SU-DHL-6 (cell line): Measurements from ENCODE around the gene LAMP1.

ENCODE experiments used
- H2AFZ ChIP-seq: fragments of 200-600 bp; sonication (generic); 2 replicates; pipeline ENCODE4 v1.6.1; 2014; ENCODE audit warnings: low read depth, mild to moderate bottlenecking, moderate library complexity, mixed read lengths, antibody characterized with exemption, low read length; ENCODE audit not compliant: severe bottlenecking
- H3F3A ChIP-seq: fragments of 200-600 bp; shearing (Covaris generic); 2 replicates; pipeline ENCODE4 v1.6.0; 2016; ENCODE audit warnings: antibody characterized with exemption, mild to moderate bottlenecking; ENCODE audit not compliant: insufficient read depth
- H3K27ac ChIP-seq: fragments of 200-600 bp; sonication (generic); 2 replicates; pipeline ENCODE4 v1.5.1; 2016; ENCODE audit warnings: low read depth, mild to moderate bottlenecking, low read length, moderate library complexity, mixed read lengths
- H3K27me3 ChIP-seq: fragments of 200-600 bp; sonication (generic), shearing (Covaris generic); 2 replicates; pipeline ENCODE4 v1.6.0; 2014; ENCODE audit warnings: mild to moderate bottlenecking, low read length
- H3K36me3 ChIP-seq: fragments of 200-600 bp; sonication (generic); 2 replicates; pipeline ENCODE4 v1.6.1; 2014; ENCODE audit warnings: mild to moderate bottlenecking, low read length, mixed read lengths
- H3K4me2 ChIP-seq: fragments of 300-600, 200-600 bp; shearing (Covaris generic), sonication (generic); 2 replicates; pipeline ENCODE4 v1.6.0; 2014; ENCODE audit warnings: low read length, low read depth, mild to moderate bottlenecking; ENCODE audit not compliant: poor library complexity, severe bottlenecking
- H3K4me3 ChIP-seq: fragments of 200-600 bp; sonication (generic); 2 replicates; pipeline ENCODE4 v1.5.1; 2014; ENCODE audit warnings: antibody characterized with exemption, low read length, mild to moderate bottlenecking, mixed read lengths; ENCODE audit not compliant: insufficient read depth, poor library complexity, severe bottlenecking
- H3K79me2 ChIP-seq: fragments of 200-600 bp; sonication (generic); 2 replicates; pipeline ENCODE4 v1.6.1; 2014; ENCODE audit warnings: mild to moderate bottlenecking, low read length, moderate library complexity; ENCODE audit not compliant: insufficient read depth
- H3K9ac ChIP-seq: fragments of 200-600 bp; sonication (generic); 2 replicates; pipeline ENCODE4 v1.7.0; 2014; ENCODE audit warnings: mild to moderate bottlenecking, low read length
- H3K9me2 ChIP-seq: fragments of 200-600 bp; sonication (generic); replicated peaks from 2 replicates; pipeline ENCODE4 v1.6.1; 2014; ENCODE audit warnings: low read length; ENCODE audit not compliant: insufficient read depth
- H3K9me3 ChIP-seq: fragments of 200-600 bp; sonication (generic); 2 replicates; pipeline ENCODE4 v1.6.1; 2014; ENCODE audit warnings: low read length, mixed read lengths; ENCODE audit not compliant: insufficient read depth
- H4K20me1 ChIP-seq: fragments of 200-600 bp; sonication (generic); 2 replicates; pipeline ENCODE4 v1.6.1; 2014; ENCODE audit warnings: low read depth, mild to moderate bottlenecking, antibody characterized with exemption, low read length, moderate library complexity, mixed read lengths
- CTCF ChIP-seq: fragments of 200-600 bp; sonication (generic); IDR thresholded peaks from one replicate; pipeline ENCODE4 v1.5.1; 2017; ENCODE audit warnings: antibody characterized with exemption, mild to moderate bottlenecking, low read length, moderate library complexity; ENCODE audit not compliant: insufficient read depth, poor library complexity, severe bottlenecking
- EZH2phosphoT487 ChIP-seq: fragments of 200-600 bp; sonication (generic), shearing (Covaris generic); conservative IDR thresholded peaks from 2 replicates; pipeline ENCODE4 v1.6.1; 2018; ENCODE audit warnings: mild to moderate bottlenecking, antibody characterized with exemption, low read length, moderate library complexity, mixed read lengths

Gene LAMP1

GRCh38 chr13:113302986-113303385 is 5.9 kb downstream of the LAMP1 start:
- Histone ChIP-seq H2AFZ (no peak overlapping the region), H3K36me3 (no peaks in the 10 kb centered on the region; the same call in 1 of the 2 replicates), H3K9me2 (no peaks in the 10 kb centered on the region), H4K20me1 (no peaks in the 10 kb centered on the region; the same call in 1 of the 2 replicates), H3K9me3 (no peaks in the 10 kb centered on the region), H3K27me3 (no peaks in the 10 kb centered on the region), H3K4me2 (no peak overlapping the region), H3K9ac (no peak overlapping the region), H3F3A (peaks cover 6% of the 10 kb centered on the region; the same call in 1 of the 2 replicates), H3K27ac (no peak overlapping the region), H3K4me3 (no peak overlapping the region), H3K79me2 (peaks cover 94% of the 10 kb centered on the region)
- TF ChIP-seq EZH2phosphoT487 (no peak), CTCF (no peak)

DNA sequence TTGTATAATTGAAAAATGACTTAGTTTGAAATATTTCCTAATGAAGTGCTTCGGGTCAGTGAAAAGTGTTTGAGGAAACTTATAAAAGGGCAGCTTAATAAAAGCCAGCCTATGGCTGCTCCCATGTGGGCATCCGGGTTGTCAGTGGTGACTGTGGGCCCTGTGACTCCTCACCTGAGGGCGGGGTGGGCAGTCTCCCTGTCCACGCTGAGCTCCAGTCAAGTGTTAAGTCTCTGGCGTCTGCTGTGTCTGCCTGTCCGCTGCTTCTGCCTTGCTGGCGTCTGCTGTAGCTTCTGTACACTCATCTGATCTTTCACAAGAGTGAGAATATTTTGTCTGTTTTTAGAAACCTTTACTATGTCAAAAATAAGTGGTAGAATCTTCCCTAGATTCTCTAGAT is 7.1 kb downstream of the LAMP1 start:
- Histone ChIP-seq H3K9me3 (no peaks in the 10 kb centered on the region), H3K9me2 (no peaks in the 10 kb centered on the region), H3K4me3 (no peak overlapping the region), H3K4me2 (no peak overlapping the region), H3F3A (0 out of 2 replicates have a peak, but pooled peaks cover 2% of the 10 kb centered on the region), H3K27me3 (no peaks in the 10 kb centered on the region), H3K36me3 (no peaks in the 10 kb centered on the region; the same call in 1 of the 2 replicates), H4K20me1 (no peaks in the 10 kb centered on the region; the same call in 1 of the 2 replicates), H2AFZ (no peak overlapping the region), H3K27ac (no peak overlapping the region), H3K79me2 (peaks cover 93% of the 10 kb centered on the region), H3K9ac (no peak overlapping the region)
- TF ChIP-seq CTCF (no peak), EZH2phosphoT487 (no peak)

- H3K4me2 ChIP-seq: no peak overlapping the region
- H3K4me3 ChIP-seq: no peak overlapping the region
- H3K27ac ChIP-seq: no peak overlapping the region
- no peaks in the 10 kb centered on the region for H3K9me3 ChIP-seq
- no peak overlapping the region for H2AFZ ChIP-seq
- H3K36me3 ChIP-seq: peaks cover 6% of the 10 kb centered on the region; the same call in 1 of the 2 replicates
- H3K79me2 ChIP-seq: peaks cover 84% of the 10 kb centered on the region
- no peak overlapping the region for H3K9ac ChIP-seq
- 0 out of 2 replicates have a peak, but pooled peaks cover 2% of the 10 kb centered on the region for H3F3A ChIP-seq
- no peaks in the 10 kb centered on the region for H3K9me2 ChIP-seq
- H4K20me1 ChIP-seq: no peaks in the 10 kb centered on the region; the same call in 1 of the 2 replicates
- no peaks in the 10 kb centered on the region for H3K27me3 ChIP-seq
- TF ChIP-seq CTCF: no peak
- TF ChIP-seq EZH2phosphoT487: no peak
These were observed 8.2 kb downstream of the LAMP1 start for GRCh38 chr13:113305208-113305607.
